AG04450 (cell line): ENCODE results near the gene EN1. TPM values are rescaled to one million over a fixed set of nuclear protein-coding genes. Genes with fewer than 3 reads are reported as not detected.

ENCODE experiments used
- CTCF ChIA-PET: fragments of 300-600, 350-600 bp; formaldehyde crosslinking; extraction: SDS; loops from one replicate; lab custom pipeline; 2022; ENCODE audit warnings: antibody characterized with exemption, inconsistent platforms; lab: Charles Lee
- POLR2A ChIA-PET: fragments of 350-600 bp; formaldehyde crosslinking; extraction: SDS; loops from one replicate; lab custom pipeline; 2021; ENCODE audit warnings: antibody characterized with exemption, inconsistent platforms; lab: Yijun Ruan, JAX
- DNase-seq: peaks from one replicate; pipeline ENCODE4 v3.0.0-alpha.2; 2011; ENCODE audit warnings: low read depth, low spot score
- H3K27ac ChIP-seq: one replicate; pipeline ENCODE4 v1.5.1; 2012; ENCODE audit warnings: low read depth, low read length, control low read depth
- H3K27me3 ChIP-seq: one replicate; pipeline ENCODE4 v1.6.0; 2012; ENCODE audit warnings: low read length; ENCODE audit not compliant: control insufficient read depth, insufficient read depth
- H3K4me3 ChIP-seq: 2 replicates; pipeline ENCODE4 v1.5.1; 2011; ENCODE audit warnings: mild to moderate bottlenecking, low read depth, low read length, control low read depth
- H3K9me3 ChIP-seq: 2 replicates; pipeline ENCODE4 v1.5.1; 2012; ENCODE audit warnings: low read length; ENCODE audit not compliant: control insufficient read depth, insufficient read depth
- polyA plus RNA-seq: library from polyadenylated mRNA; depleted of rRNA; stranded (reverse); fragments of >200 nt; gene quantifications from 2 replicates; pipeline ENCODE4 v1.2.3, GENCODE V29; 2011
- TF ChIP-seq, protein P1 (sequence below): IDR thresholded peaks from 2 replicates; pipeline ENCODE4 v1.5.1; 2011; ENCODE audit warnings: low read depth, low read length, control low read depth, inconsistent platforms

Gene EN1
- polyA plus RNA-seq, 1 experiment: not detected

GRCh38 chr2:118813601-118814339, 33.7 kb downstream of the EN1 start:
- ChIA-PET POLR2A (no interaction called here), CTCF (no interaction called here)
- Histone ChIP-seq H3K9me3 (no peaks in the 10 kb centered on the region), H3K4me3 (no peak overlapping the region), H3K27me3 (no peaks in the 10 kb centered on the region), H3K27ac (no peak overlapping the region)
- DNase-seq: no peak
- TF ChIP-seq, protein P1, sequence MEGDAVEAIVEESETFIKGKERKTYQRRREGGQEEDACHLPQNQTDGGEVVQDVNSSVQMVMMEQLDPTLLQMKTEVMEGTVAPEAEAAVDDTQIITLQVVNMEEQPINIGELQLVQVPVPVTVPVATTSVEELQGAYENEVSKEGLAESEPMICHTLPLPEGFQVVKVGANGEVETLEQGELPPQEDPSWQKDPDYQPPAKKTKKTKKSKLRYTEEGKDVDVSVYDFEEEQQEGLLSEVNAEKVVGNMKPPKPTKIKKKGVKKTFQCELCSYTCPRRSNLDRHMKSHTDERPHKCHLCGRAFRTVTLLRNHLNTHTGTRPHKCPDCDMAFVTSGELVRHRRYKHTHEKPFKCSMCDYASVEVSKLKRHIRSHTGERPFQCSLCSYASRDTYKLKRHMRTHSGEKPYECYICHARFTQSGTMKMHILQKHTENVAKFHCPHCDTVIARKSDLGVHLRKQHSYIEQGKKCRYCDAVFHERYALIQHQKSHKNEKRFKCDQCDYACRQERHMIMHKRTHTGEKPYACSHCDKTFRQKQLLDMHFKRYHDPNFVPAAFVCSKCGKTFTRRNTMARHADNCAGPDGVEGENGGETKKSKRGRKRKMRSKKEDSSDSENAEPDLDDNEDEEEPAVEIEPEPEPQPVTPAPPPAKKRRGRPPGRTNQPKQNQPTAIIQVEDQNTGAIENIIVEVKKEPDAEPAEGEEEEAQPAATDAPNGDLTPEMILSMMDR: no peak

- ChIA-PET CTCF (no interaction called here), POLR2A (no interaction called here)
- no peaks in the 10 kb centered on the region for H3K27me3 ChIP-seq
- no peak overlapping the region for H3K4me3 ChIP-seq
- H3K9me3 ChIP-seq: no peaks in the 10 kb centered on the region
- no peak overlapping the region for H3K27ac ChIP-seq
- DNase-seq: no peak
- TF ChIP-seq, protein P1: no peak
These were observed 34.3 kb downstream of the EN1 start for GRCh38 chr2:118813111-118813510.

- POLR2A ChIA-PET: no interaction called here
- no peaks in the 10 kb centered on the region for H3K9me3 ChIP-seq
- no peak for DNase-seq
- CTCF ChIA-PET: no interaction called here
- no peak overlapping the region for H3K4me3 ChIP-seq
- H3K27ac ChIP-seq: no peak overlapping the region
- H3K27me3 ChIP-seq: no peaks in the 10 kb centered on the region
- TF ChIP-seq, protein P1: no peak
These were observed 34.9 kb downstream of the EN1 start for GRCh38 chr2:118812552-118812951.

DNA sequence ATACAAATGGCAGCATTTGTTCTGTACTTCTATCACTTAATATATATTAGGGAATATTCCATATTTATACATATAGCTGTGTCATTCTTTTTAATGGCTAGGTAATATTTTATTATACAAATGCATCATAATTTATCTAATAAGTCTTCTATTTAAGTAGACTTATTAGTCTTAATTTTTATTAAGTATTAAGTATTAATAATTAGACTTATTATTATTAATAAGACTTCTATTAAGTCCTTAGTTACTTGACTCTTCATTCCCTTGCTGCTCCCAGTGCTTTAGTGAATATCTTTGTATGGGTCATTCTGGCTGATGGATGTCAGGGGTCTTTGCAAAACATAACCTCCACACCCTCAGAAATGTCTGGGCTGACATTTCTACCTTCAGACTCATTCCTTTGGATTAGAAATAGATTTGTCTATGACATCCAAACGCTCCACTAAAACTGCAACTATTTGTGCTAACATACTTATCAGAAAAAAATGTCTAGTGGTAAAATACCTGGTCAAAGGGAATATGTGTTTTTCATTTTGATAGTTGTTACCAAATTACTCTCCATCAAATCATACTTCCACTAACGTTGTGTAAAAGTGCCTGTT, 35.8 kb downstream of the EN1 start:
- TF ChIP-seq, protein P1: no peak
- CTCF ChIA-PET: no interaction called here
- DNase-seq: no peak
- POLR2A ChIA-PET: no interaction called here
- H3K9me3 ChIP-seq: no peaks in the 10 kb centered on the region
- no peaks in the 10 kb centered on the region for H3K27me3 ChIP-seq
- H3K27ac ChIP-seq: no peak overlapping the region
- no peak overlapping the region for H3K4me3 ChIP-seq

GRCh38 chr2:118810766-118811165, 36.7 kb downstream of the EN1 start:
- H3K4me3 ChIP-seq: no peak overlapping the region
- ChIA-PET CTCF (no interaction called here), POLR2A (no interaction called here)
- TF ChIP-seq, protein P1: no peak
- no peaks in the 10 kb centered on the region for H3K9me3 ChIP-seq
- DNase-seq: no peak
- no peak overlapping the region for H3K27ac ChIP-seq
- H3K27me3 ChIP-seq: no peaks in the 10 kb centered on the region
